ENCODE data around the gene SARS1.
"Not testable (repeated sequence)": the region's sequence is repeated elsewhere in the genome, so short reads cannot be mapped to it uniquely, and the experiment has no call there.

SARS1 gene
- total RNA-seq, result 111 to 258 (median 231) reads per million in 3 experiments

GRCh38 chr1:109213824-109214693 is at the start of gene SARS1:
SARS1 (plus strand) TSS chr1:109213918; CDS start chr1:109213993, 75 bp downstream.
- DNase-seq, result peak; percentile 86

GRCh38 chr1:109164538-109164937 is 49.2 kb upstream of the SARS1 start:
- no peak for DNase-seq

GRCh38 chr1:109167001-109167506 is 46.7 kb upstream of the SARS1 start:
- DNase-seq, result no peak

GRCh38 chr1:109170035-109170764 is 43.5 kb upstream of the SARS1 start:
- DNase-seq, result no peak

- no peak for DNase-seq
Observed at GRCh38 chr1:109171646-109172045, 42.1 kb upstream of the SARS1 start.

GRCh38 chr1:109176349-109176748 is 37.4 kb upstream of the SARS1 start:
- not testable (repeated sequence) for DNase-seq

- DNase-seq, result not testable (repeated sequence)
Observed at GRCh38 chr1:109180715-109181084, 33.0 kb upstream of the SARS1 start.

- DNase-seq, result no peak
Observed at GRCh38 chr1:109181085-109181806, 32.5 kb upstream of the SARS1 start.

GRCh38 chr1:109181807-109182163 is 31.9 kb upstream of the SARS1 start:
- no peak for DNase-seq

- no peak for DNase-seq
Observed at GRCh38 chr1:109183058-109183738, 30.5 kb upstream of the SARS1 start.

- DNase-seq, result no peak
Observed at GRCh38 chr1:109184687-109185086, 29.0 kb upstream of the SARS1 start.

- DNase-seq, result no peak
Observed at GRCh38 chr1:109185357-109185756, 28.4 kb upstream of the SARS1 start.

- no peak for DNase-seq
Observed at GRCh38 chr1:109185990-109186732, 27.6 kb upstream of the SARS1 start.

GRCh38 chr1:109186733-109187086 is 27.0 kb upstream of the SARS1 start:
- DNase-seq, result no peak

- no peak for DNase-seq
Observed at GRCh38 chr1:109187127-109187526, 26.6 kb upstream of the SARS1 start.

- DNase-seq, result no peak
Observed at GRCh38 chr1:109188200-109188599, 25.5 kb upstream of the SARS1 start.

GRCh38 chr1:109188781-109189180 is 24.9 kb upstream of the SARS1 start:
- DNase-seq, result no peak

GRCh38 chr1:109190189-109190588 is 23.5 kb upstream of the SARS1 start:
- DNase-seq, result no peak

GRCh38 chr1:109191377-109191776 is 22.3 kb upstream of the SARS1 start:
- no peak for DNase-seq

GRCh38 chr1:109191891-109192290 is 21.8 kb upstream of the SARS1 start:
- no peak for DNase-seq

- DNase-seq, result no peak
Observed at GRCh38 chr1:109192433-109192832, 21.3 kb upstream of the SARS1 start.

Measured in central memory CD4-positive, alpha-beta T cell (primary cell).